GM12874 (cell line): ENCODE measurements around the gene TP53I11.
A peak's percentile ranks its signal among the peaks of the same experiment; 100 is the strongest.

Experiments
- TF ChIP-seq, protein P1 (sequence below): IDR thresholded peaks from 2 replicates; pipeline ENCODE4 v1.5.1; 2011; ENCODE audit warnings: low read depth, mild to moderate bottlenecking, control low read depth, low read length, moderate library complexity; ENCODE audit not compliant: insufficient read depth

Gene TP53I11

DNA sequence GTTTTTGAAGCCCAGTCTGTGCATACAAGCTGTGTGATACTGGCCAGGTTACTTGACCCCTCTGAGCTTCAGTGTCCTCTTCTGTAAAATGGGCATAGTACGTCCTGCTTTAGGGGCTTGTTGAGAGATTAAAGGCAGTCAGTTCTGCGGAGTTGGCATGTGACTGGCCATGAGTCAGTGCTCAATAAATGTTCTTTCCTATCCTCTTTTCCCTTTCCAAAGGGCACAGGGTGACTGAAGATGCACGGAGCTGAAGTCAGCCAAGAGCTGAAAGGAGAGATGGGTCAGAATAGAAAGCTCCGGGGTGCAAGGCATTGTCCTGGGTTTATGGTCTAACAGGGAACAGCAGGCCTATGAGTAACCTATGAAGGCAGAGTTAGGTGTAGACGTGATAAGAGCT lies 48.9 kb downstream of the TP53I11 start:
- TF ChIP-seq, protein P1, sequence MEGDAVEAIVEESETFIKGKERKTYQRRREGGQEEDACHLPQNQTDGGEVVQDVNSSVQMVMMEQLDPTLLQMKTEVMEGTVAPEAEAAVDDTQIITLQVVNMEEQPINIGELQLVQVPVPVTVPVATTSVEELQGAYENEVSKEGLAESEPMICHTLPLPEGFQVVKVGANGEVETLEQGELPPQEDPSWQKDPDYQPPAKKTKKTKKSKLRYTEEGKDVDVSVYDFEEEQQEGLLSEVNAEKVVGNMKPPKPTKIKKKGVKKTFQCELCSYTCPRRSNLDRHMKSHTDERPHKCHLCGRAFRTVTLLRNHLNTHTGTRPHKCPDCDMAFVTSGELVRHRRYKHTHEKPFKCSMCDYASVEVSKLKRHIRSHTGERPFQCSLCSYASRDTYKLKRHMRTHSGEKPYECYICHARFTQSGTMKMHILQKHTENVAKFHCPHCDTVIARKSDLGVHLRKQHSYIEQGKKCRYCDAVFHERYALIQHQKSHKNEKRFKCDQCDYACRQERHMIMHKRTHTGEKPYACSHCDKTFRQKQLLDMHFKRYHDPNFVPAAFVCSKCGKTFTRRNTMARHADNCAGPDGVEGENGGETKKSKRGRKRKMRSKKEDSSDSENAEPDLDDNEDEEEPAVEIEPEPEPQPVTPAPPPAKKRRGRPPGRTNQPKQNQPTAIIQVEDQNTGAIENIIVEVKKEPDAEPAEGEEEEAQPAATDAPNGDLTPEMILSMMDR: no peak

GRCh38 chr11:44901120-44901633 lies 49.5 kb downstream of the TP53I11 start:
- TF ChIP-seq, protein P1: no peak

DNA sequence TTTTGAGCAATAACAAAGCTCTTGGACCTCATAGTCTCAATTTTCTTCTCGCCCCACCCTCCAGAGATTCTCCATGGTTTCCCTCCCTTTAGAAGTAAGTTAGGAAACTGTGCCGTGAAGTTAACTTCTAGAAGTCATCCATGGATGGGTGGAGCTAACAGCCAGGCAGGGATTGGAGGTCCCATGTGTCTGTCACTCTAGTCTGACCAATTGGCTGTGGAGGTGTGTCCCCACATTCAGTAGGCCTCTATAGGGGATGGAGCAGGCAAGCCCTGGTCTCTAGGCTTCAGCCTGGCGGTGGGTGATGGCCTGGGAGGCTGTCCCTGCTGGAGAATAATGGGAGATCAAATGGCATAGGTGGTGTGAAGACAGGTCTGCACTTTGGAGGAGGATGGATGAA lies 50.7 kb downstream of the TP53I11 start:
- TF ChIP-seq, protein P1: no peak

GRCh38 chr11:44893846-44894617 lies 56.7 kb downstream of the TP53I11 start:
- TF ChIP-seq, protein P1: peak; percentile 93

DNA sequence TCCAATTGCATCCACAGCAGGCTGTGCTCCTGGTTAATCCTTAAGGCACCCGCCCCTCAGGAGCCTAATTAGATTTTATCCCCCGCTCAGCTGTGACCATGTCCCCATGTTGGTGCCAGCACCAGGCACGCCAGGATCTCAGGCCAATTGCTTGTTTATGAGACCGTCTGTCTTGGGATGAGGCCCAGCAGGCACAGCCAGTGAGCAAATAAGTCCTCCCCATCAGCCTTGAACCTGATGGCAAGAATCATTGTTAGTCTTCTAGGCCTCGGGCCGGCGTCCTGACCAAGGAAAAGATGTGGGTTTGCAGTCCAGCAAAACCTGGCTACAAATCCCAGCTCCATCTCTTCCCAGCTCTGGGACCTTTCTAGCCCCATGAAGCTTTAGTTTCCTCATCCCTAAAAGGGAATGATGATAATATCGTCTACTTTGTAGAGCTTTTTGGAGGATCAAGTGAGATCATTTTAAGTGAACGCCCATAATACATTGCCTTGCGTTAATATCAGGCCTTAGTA lies 57.3 kb downstream of the TP53I11 start:
- TF ChIP-seq, protein P1: no peak

- TF ChIP-seq, protein P1: no peak
Observed at GRCh38 chr11:44892843-44893242, 57.8 kb downstream of the TP53I11 start.

DNA sequence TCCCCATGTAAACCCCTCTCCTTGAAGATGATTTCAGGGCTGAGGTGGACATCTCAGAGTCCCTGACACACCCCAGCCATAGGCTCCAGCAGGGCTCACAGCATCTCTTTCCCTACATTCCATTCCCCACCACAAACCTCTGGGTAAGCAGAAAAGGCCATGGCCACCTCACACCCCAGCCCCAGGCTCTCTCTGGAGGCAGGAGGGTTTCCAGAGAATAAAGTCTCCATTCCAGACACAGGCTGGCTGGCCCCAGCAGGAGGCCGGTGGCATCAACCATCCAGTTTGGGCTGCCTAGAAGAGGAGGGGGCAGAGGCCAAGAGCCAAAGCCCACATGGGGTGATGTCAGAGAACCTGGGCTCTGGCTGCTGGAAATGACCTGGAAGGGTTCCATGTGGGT lies 61.4 kb downstream of the TP53I11 start:
- TF ChIP-seq, protein P1: no peak
